ENCODE data around the gene RNH1.
A peak's percentile ranks its signal among the peaks of the same experiment; 100 is the strongest.

Gene RNH1

GRCh38 chr11:490930-491260 lies 16.1 kb downstream of the RNH1 start:
- Histone ChIP-seq H3K36me3 (ENCODE audit: control insufficient read depth, insufficient read depth, low read length, severe bottlenecking) (peaks cover 26% of the 10 kb centered on the region), H3K27me3 (replicated peaks; ENCODE audit: control insufficient read depth, insufficient read depth, low read length) (no peaks in the 10 kb centered on the region), H3K4me1 (ENCODE audit: control insufficient read depth, insufficient read depth, low read length) (no peaks in the 10 kb centered on the region), H3K9me3 (ENCODE audit: control insufficient read depth, low read length) (no peaks in the 10 kb centered on the region), H3K4me3 (ENCODE audit: low read length) (no peak overlapping the region), H3K9ac (ENCODE audit: low read length) (no peak overlapping the region)
- no peak for DNase-seq (ENCODE audit: low read depth)

GRCh38 chr11:490186-490929 lies 16.7 kb downstream of the RNH1 start:
- DNase-seq (ENCODE audit: low read depth) = no peak
- Histone ChIP-seq H3K4me1 (ENCODE audit: control insufficient read depth, insufficient read depth, low read length) (no peaks in the 10 kb centered on the region), H3K9me3 (ENCODE audit: control insufficient read depth, low read length) (no peaks in the 10 kb centered on the region), H3K27me3 (replicated peaks; ENCODE audit: control insufficient read depth, insufficient read depth, low read length) (no peaks in the 10 kb centered on the region), H3K36me3 (ENCODE audit: control insufficient read depth, insufficient read depth, low read length, severe bottlenecking) (peaks cover 21% of the 10 kb centered on the region), H3K4me3 (ENCODE audit: low read length) (no peak overlapping the region), H3K9ac (ENCODE audit: low read length) (no peak overlapping the region)

GRCh38 chr11:489610-490185 lies 17.3 kb downstream of the RNH1 start:
- Histone ChIP-seq H3K9ac (ENCODE audit: low read length) (no peak overlapping the region), H3K27me3 (replicated peaks; ENCODE audit: control insufficient read depth, insufficient read depth, low read length) (no peaks in the 10 kb centered on the region), H3K4me3 (ENCODE audit: low read length) (no peak overlapping the region), H3K9me3 (ENCODE audit: control insufficient read depth, low read length) (no peaks in the 10 kb centered on the region), H3K36me3 (ENCODE audit: control insufficient read depth, insufficient read depth, low read length, severe bottlenecking) (peaks cover 16% of the 10 kb centered on the region), H3K4me1 (ENCODE audit: control insufficient read depth, insufficient read depth, low read length) (no peaks in the 10 kb centered on the region)
- DNase-seq (ENCODE audit: low read depth) = no peak

- Histone ChIP-seq H3K27me3 (replicated peaks; ENCODE audit: control insufficient read depth, insufficient read depth, low read length) (no peaks in the 10 kb centered on the region), H3K9me3 (ENCODE audit: control insufficient read depth, low read length) (no peaks in the 10 kb centered on the region), H3K9ac (ENCODE audit: low read length) (no peak overlapping the region), H3K36me3 (ENCODE audit: control insufficient read depth, insufficient read depth, low read length, severe bottlenecking) (peaks cover 10% of the 10 kb centered on the region), H3K4me3 (ENCODE audit: low read length) (no peak overlapping the region), H3K4me1 (ENCODE audit: control insufficient read depth, insufficient read depth, low read length) (no peaks in the 10 kb centered on the region)
- no peak for DNase-seq (ENCODE audit: low read depth)
These were observed 18.1 kb downstream of the RNH1 start for GRCh38 chr11:488992-489391.

GRCh38 chr11:488579-488978 lies 18.5 kb downstream of the RNH1 start:
- Histone ChIP-seq H3K9ac (ENCODE audit: low read length) (no peak overlapping the region), H3K9me3 (ENCODE audit: control insufficient read depth, low read length) (no peaks in the 10 kb centered on the region), H3K4me3 (ENCODE audit: low read length) (no peak overlapping the region), H3K36me3 (ENCODE audit: control insufficient read depth, insufficient read depth, low read length, severe bottlenecking) (peaks cover 7% of the 10 kb centered on the region), H3K4me1 (ENCODE audit: control insufficient read depth, insufficient read depth, low read length) (no peaks in the 10 kb centered on the region), H3K27me3 (replicated peaks; ENCODE audit: control insufficient read depth, insufficient read depth, low read length) (no peaks in the 10 kb centered on the region)
- no peak for DNase-seq (ENCODE audit: low read depth)

GRCh38 chr11:488062-488461 lies 19.0 kb downstream of the RNH1 start:
- no peaks in the 10 kb centered on the region for H3K4me1 ChIP-seq (ENCODE audit: control insufficient read depth, insufficient read depth, low read length)
- H3K9me3 ChIP-seq (ENCODE audit: control insufficient read depth, low read length) = no peaks in the 10 kb centered on the region
- no peaks in the 10 kb centered on the region for H3K27me3 ChIP-seq (replicated peaks; ENCODE audit: control insufficient read depth, insufficient read depth, low read length)
- peaks cover 5% of the 10 kb centered on the region for H3K36me3 ChIP-seq (ENCODE audit: control insufficient read depth, insufficient read depth, low read length, severe bottlenecking)
- no peak overlapping the region for H3K9ac ChIP-seq (ENCODE audit: low read length)
- no peak for DNase-seq (ENCODE audit: low read depth)
- no peak overlapping the region for H3K4me3 ChIP-seq (ENCODE audit: low read length)

GRCh38 chr11:487571-488021 lies 19.4 kb downstream of the RNH1 start:
- no peak for DNase-seq (ENCODE audit: low read depth)
- Histone ChIP-seq H3K4me1 (ENCODE audit: control insufficient read depth, insufficient read depth, low read length) (no peaks in the 10 kb centered on the region), H3K27me3 (replicated peaks; ENCODE audit: control insufficient read depth, insufficient read depth, low read length) (no peaks in the 10 kb centered on the region), H3K36me3 (ENCODE audit: control insufficient read depth, insufficient read depth, low read length, severe bottlenecking) (peaks cover 5% of the 10 kb centered on the region), H3K9me3 (ENCODE audit: control insufficient read depth, low read length) (no peaks in the 10 kb centered on the region), H3K4me3 (ENCODE audit: low read length) (no peak overlapping the region), H3K9ac (ENCODE audit: low read length) (no peak overlapping the region)

GRCh38 chr11:486189-486588 lies 20.9 kb downstream of the RNH1 start:
- no peaks in the 10 kb centered on the region for H3K4me1 ChIP-seq (ENCODE audit: control insufficient read depth, insufficient read depth, low read length)

GRCh38 chr11:484616-485015 lies 22.4 kb downstream of the RNH1 start:
- H3K9me3 ChIP-seq (ENCODE audit: control insufficient read depth, low read length) = no peaks in the 10 kb centered on the region
- DNase-seq (ENCODE audit: low read depth) = no peak
- no peak overlapping the region for H3K9ac ChIP-seq (ENCODE audit: low read length)
- peaks cover under 1% of the 10 kb centered on the region for H3K36me3 ChIP-seq (ENCODE audit: control insufficient read depth, insufficient read depth, low read length, severe bottlenecking)
- H3K4me3 ChIP-seq (ENCODE audit: low read length) = no peak overlapping the region
- no peaks in the 10 kb centered on the region for H3K27me3 ChIP-seq (replicated peaks; ENCODE audit: control insufficient read depth, insufficient read depth, low read length)
- H3K4me1 ChIP-seq (ENCODE audit: control insufficient read depth, insufficient read depth, low read length) = no peaks in the 10 kb centered on the region

More at GRCh38 chr11:486189-486588, 20.9 kb downstream of the RNH1 start:
- DNase-seq (ENCODE audit: low read depth) = no peak
- Histone ChIP-seq H3K27me3 (replicated peaks; ENCODE audit: control insufficient read depth, insufficient read depth, low read length) (no peaks in the 10 kb centered on the region), H3K9me3 (ENCODE audit: control insufficient read depth, low read length) (no peaks in the 10 kb centered on the region), H3K36me3 (ENCODE audit: control insufficient read depth, insufficient read depth, low read length, severe bottlenecking) (peaks cover 5% of the 10 kb centered on the region), H3K9ac (ENCODE audit: low read length) (no peak overlapping the region), H3K4me3 (ENCODE audit: low read length) (no peak overlapping the region)

GRCh38 chr11:479311-479710 lies 27.7 kb downstream of the RNH1 start:
- H3K36me3 ChIP-seq (ENCODE audit: control insufficient read depth, insufficient read depth, low read length, severe bottlenecking) = peaks cover 5% of the 10 kb centered on the region
- H3K9ac ChIP-seq (ENCODE audit: low read length) = no peak overlapping the region
- no peak for DNase-seq (ENCODE audit: low read depth)
- no peaks in the 10 kb centered on the region for H3K4me1 ChIP-seq (ENCODE audit: control insufficient read depth, insufficient read depth, low read length)
- no peak overlapping the region for H3K4me3 ChIP-seq (ENCODE audit: low read length)
- H3K27me3 ChIP-seq (replicated peaks; ENCODE audit: control insufficient read depth, insufficient read depth, low read length) = no peaks in the 10 kb centered on the region
- H3K9me3 ChIP-seq (ENCODE audit: control insufficient read depth, low read length) = no peaks in the 10 kb centered on the region

- no peaks in the 10 kb centered on the region for H3K9me3 ChIP-seq (ENCODE audit: control insufficient read depth, low read length)
- no peak overlapping the region for H3K9ac ChIP-seq (ENCODE audit: low read length)
- no peak overlapping the region for H3K4me3 ChIP-seq (ENCODE audit: low read length)
- H3K27me3 ChIP-seq (replicated peaks; ENCODE audit: control insufficient read depth, insufficient read depth, low read length) = no peaks in the 10 kb centered on the region
- no peaks in the 10 kb centered on the region for H3K4me1 ChIP-seq (ENCODE audit: control insufficient read depth, insufficient read depth, low read length)
- peaks cover 5% of the 10 kb centered on the region for H3K36me3 ChIP-seq (ENCODE audit: control insufficient read depth, insufficient read depth, low read length, severe bottlenecking)
- DNase-seq (ENCODE audit: low read depth) = peak; percentile 42
These were observed 29.9 kb downstream of the RNH1 start for GRCh38 chr11:477052-477715.
